Measurements from ENCODE around the gene PACS2. TPM values are rescaled to one million over a fixed set of nuclear protein-coding genes. Genes with fewer than 3 reads are reported as not detected.

PACS2 gene
- polyA plus RNA-seq, 3 donors: 3.1 to 87.0 (median 3.7) TPM

GRCh38 chr14:105398726-105399465 is 84.3 kb downstream of the PACS2 start:
- TF ChIP-seq, protein P1, sequence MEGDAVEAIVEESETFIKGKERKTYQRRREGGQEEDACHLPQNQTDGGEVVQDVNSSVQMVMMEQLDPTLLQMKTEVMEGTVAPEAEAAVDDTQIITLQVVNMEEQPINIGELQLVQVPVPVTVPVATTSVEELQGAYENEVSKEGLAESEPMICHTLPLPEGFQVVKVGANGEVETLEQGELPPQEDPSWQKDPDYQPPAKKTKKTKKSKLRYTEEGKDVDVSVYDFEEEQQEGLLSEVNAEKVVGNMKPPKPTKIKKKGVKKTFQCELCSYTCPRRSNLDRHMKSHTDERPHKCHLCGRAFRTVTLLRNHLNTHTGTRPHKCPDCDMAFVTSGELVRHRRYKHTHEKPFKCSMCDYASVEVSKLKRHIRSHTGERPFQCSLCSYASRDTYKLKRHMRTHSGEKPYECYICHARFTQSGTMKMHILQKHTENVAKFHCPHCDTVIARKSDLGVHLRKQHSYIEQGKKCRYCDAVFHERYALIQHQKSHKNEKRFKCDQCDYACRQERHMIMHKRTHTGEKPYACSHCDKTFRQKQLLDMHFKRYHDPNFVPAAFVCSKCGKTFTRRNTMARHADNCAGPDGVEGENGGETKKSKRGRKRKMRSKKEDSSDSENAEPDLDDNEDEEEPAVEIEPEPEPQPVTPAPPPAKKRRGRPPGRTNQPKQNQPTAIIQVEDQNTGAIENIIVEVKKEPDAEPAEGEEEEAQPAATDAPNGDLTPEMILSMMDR (IDR thresholded peaks at IDR 0.05): no peak

DNA sequence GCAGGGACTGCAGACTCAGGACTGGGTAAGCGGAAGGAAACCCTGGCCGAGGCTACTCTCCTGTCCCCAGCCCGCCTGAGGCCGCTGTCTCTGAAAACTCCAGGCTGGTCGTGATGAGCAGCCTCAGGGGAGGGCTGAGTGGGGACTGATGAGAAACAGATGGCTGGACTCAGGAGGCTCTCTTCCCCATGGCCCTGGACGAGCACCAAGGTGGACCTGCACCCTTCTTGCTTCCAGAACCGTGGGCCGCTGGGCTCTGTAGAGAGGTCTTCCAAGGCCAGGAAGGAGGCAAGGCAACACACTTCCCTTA is 84.9 kb downstream of the PACS2 start:
- peak overlapping the region; percentile 86 for H2AFZ ChIP-seq (ENCODE audit: insufficient read depth, low read depth, low read length, poor library complexity, severe bottlenecking)
- H3K4me1 Mint-ChIP-seq: peaks cover 54% of the 10 kb centered on the region
- peaks cover 15 to 25% of the 10 kb centered on the region in 2 donors for H3K36me3 Mint-ChIP-seq
- DNase-seq: no peak
- WGBS (ENCODE audit: insufficient coverage): 74% methylated on average over 5 of the region's 8 CpGs
- H3K9me3 ChIP-seq (replicated peaks in 1 of 2; ENCODE audit: control insufficient read depth in 1 of 2, insufficient read depth in 1 of 2, low read length in 2 of 2): no peaks in the 10 kb centered on the region
- intact Hi-C loops (cut with micrococcal nuclease): loop anchor here (2.0 to 5.0 kb wide), 2 partner anchors 81 to 93 kb away; partner anchors contain the start of gene TEDC1 (in 1 of the 2)
- H3K79me2 ChIP-seq (ENCODE audit: insufficient read depth, low read length): peaks cover 19% of the 10 kb centered on the region
- H3K27me3 Mint-ChIP-seq (ENCODE audit: low read depth in 3 of 3): peaks cover 0 to 2% (median 2%) of the 10 kb centered on the region in 3 donors
- peak overlapping the region in 5 of 7 donors; percentile 15 to 95 (median 91) for H3K27ac Mint-ChIP-seq
- TF ChIP-seq, protein P1 (IDR thresholded peaks at IDR 0.05): no peak
- H3K9me3 Mint-ChIP-seq: peaks cover 0 to 4% (median 0%) of the 10 kb centered on the region in 7 donors
- H3K9ac ChIP-seq (ENCODE audit: insufficient read depth, low read length, poor library complexity, severe bottlenecking): peak overlapping the region; percentile 94
- H3K4me1 ChIP-seq (ENCODE audit: control insufficient read depth in 1 of 2, insufficient read depth in 2 of 2, low read length in 2 of 2): peaks cover 60 to 74% of the 10 kb centered on the region in 2 donors
- H3K36me3 ChIP-seq (replicated peaks in 1 of 2; ENCODE audit: control insufficient read depth in 1 of 2, insufficient read depth in 2 of 2, low read length in 2 of 2): peaks cover 7 to 17% of the 10 kb centered on the region in 2 donors
- no peaks in the 10 kb centered on the region for H3K27me3 ChIP-seq (ENCODE audit: control insufficient read depth in 2 of 2, insufficient read depth in 2 of 2, low read length in 2 of 2)
- H3K27ac ChIP-seq (ENCODE audit: low read depth in 1 of 2, low read length in 2 of 2): peak overlapping the region; percentile 59 to 93
- H4K20me1 ChIP-seq (ENCODE audit: insufficient read depth, low read length): no peaks in the 10 kb centered on the region
- H3K4me2 ChIP-seq (replicated peaks; ENCODE audit: extremely low read depth, low read length, poor library complexity, severe bottlenecking): peak overlapping the region; percentile 81
- peak overlapping the region; percentile 81 to 92 for H3K4me3 Mint-ChIP-seq
- H3K4me3 ChIP-seq (replicated peaks in 1 of 3; ENCODE audit: low read depth in 2 of 3, low read length in 3 of 3): peak overlapping the region; percentile 58 to 86 (median 84)

More at GRCh38 chr14:105398726-105399465, 84.3 kb downstream of the PACS2 start:
- Mint-ChIP-seq H3K27me3 (ENCODE audit: low read depth in 3 of 3) (peaks cover 0 to 2% (median 0%) of the 10 kb centered on the region in 3 donors), H3K4me1 (peaks cover 54% of the 10 kb centered on the region), H3K27ac (peak overlapping the region; percentile 20 to 95 (median 84)), H3K36me3 (peaks cover 15 to 25% of the 10 kb centered on the region in 2 donors), H3K4me3 (peak overlapping the region; percentile 81 to 92), H3K9me3 (peaks cover 0 to 4% (median 0%) of the 10 kb centered on the region in 7 donors)
- intact Hi-C loops (cut with micrococcal nuclease): loop anchor here (2.0 to 5.0 kb wide), 2 partner anchors 82 to 93 kb away; partner anchors contain the start of gene TEDC1 (in 1 of the 2)
- peak overlapping the region; percentile 81 for H3K4me2 ChIP-seq (replicated peaks; ENCODE audit: extremely low read depth, low read length, poor library complexity, severe bottlenecking)
- peaks cover 19% of the 10 kb centered on the region for H3K79me2 ChIP-seq (ENCODE audit: insufficient read depth, low read length)
- H3K9me3 ChIP-seq (replicated peaks in 1 of 2; ENCODE audit: control insufficient read depth in 1 of 2, insufficient read depth in 1 of 2, low read length in 2 of 2): no peaks in the 10 kb centered on the region
- no peaks in the 10 kb centered on the region for H4K20me1 ChIP-seq (ENCODE audit: insufficient read depth, low read length)
- H3K9ac ChIP-seq (ENCODE audit: insufficient read depth, low read length, poor library complexity, severe bottlenecking): peak overlapping the region; percentile 94
- peak overlapping the region; percentile 59 to 93 for H3K27ac ChIP-seq (ENCODE audit: low read depth in 1 of 2, low read length in 2 of 2)
- no peaks in the 10 kb centered on the region for H3K27me3 ChIP-seq (ENCODE audit: control insufficient read depth in 2 of 2, insufficient read depth in 2 of 2, low read length in 2 of 2)
- H2AFZ ChIP-seq (ENCODE audit: insufficient read depth, low read depth, low read length, poor library complexity, severe bottlenecking): peak overlapping the region; percentile 86
- peaks cover 62 to 74% of the 10 kb centered on the region in 2 donors for H3K4me1 ChIP-seq (ENCODE audit: control insufficient read depth in 1 of 2, insufficient read depth in 2 of 2, low read length in 2 of 2)
- WGBS (ENCODE audit: insufficient coverage): 25% methylated on average over 33 of the region's 41 CpGs
- DNase-seq: peak in 2 of 3 donors; percentile 29 to 37
- peak overlapping the region; percentile 58 to 86 (median 84) for H3K4me3 ChIP-seq (replicated peaks in 1 of 3; ENCODE audit: low read depth in 2 of 3, low read length in 3 of 3)
- H3K36me3 ChIP-seq (replicated peaks in 1 of 2; ENCODE audit: control insufficient read depth in 1 of 2, insufficient read depth in 2 of 2, low read length in 2 of 2): peaks cover 7 to 17% of the 10 kb centered on the region in 2 donors
